ENCODE results near the gene ZNF460. TPM values are rescaled to one million over a fixed set of nuclear protein-coding genes. Genes with fewer than 3 reads are reported as not detected.

Gene ZNF460
- total RNA-seq, 4 donors from 2014 or later, result 44.3 to 87.9 (median 67.9) TPM

DNA sequence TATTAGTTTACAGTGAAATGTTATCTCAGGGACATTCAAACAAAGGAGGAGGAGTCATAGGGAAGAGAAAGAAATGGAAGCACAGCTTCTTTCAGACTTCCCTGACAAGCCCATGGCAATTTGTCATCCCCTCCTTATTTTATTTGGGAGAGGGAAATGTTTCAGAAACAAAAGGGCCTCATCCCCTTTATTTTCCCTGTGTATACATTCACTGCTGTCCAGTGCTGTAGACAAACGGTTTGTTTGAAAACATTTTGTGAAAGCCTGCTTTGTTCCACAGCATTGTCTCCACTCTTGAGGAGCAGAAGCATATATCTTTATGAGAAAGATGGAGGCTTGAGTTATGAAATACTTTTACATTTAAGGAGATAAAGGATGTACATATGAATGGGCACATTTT lies 12.3 kb downstream of the ZNF460 start:
- Histone ChIP-seq H3K27me3 (no peaks in the 10 kb centered on the region), H3K27ac (no peak overlapping the region), H3K4me1 (no peaks in the 10 kb centered on the region), H3K9me3 (peaks cover 0 to 27% (median 5%) of the 10 kb centered on the region in 3 donors), H3K36me3 (peaks cover 38 to 98% (median 45%) of the 10 kb centered on the region in 3 donors), H3K4me3 (no peak overlapping the region)
- WGBS, 2 donors, result 58 to 92% methylated on average over 1 of the region's 1 CpG
- TF ChIP-seq, protein P1, sequence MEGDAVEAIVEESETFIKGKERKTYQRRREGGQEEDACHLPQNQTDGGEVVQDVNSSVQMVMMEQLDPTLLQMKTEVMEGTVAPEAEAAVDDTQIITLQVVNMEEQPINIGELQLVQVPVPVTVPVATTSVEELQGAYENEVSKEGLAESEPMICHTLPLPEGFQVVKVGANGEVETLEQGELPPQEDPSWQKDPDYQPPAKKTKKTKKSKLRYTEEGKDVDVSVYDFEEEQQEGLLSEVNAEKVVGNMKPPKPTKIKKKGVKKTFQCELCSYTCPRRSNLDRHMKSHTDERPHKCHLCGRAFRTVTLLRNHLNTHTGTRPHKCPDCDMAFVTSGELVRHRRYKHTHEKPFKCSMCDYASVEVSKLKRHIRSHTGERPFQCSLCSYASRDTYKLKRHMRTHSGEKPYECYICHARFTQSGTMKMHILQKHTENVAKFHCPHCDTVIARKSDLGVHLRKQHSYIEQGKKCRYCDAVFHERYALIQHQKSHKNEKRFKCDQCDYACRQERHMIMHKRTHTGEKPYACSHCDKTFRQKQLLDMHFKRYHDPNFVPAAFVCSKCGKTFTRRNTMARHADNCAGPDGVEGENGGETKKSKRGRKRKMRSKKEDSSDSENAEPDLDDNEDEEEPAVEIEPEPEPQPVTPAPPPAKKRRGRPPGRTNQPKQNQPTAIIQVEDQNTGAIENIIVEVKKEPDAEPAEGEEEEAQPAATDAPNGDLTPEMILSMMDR (IDR thresholded peaks at IDR 0.05), result no peak
- TF ChIP-seq POLR2A (IDR thresholded peaks at IDR 0.05), result no peak
- intact Hi-C loops (cut with DNase I), result no loop called here
- no peak for DNase-seq

DNA sequence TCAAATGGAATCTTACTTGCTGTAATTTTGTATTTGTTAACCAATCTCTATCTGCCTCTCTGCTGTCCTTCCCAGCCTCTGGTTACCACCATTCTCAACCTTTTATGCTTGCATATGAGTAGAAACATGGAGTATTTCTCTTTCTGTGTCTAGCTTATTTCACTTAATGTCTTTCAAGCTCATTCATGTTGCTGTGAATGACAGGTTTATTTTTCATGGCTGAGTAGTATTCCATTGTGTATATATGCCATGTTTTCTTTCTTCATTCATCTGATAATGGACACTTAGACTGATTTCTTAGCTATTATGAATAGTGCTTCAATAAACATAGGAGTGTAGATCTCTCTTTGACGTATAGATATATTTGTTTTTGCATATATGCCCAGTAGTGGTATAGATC lies 13.4 kb downstream of the ZNF460 start:
- 94 to 100% methylated on average over 1 of the region's 1 CpG for WGBS, 2 donors
- intact Hi-C loops (cut with DNase I), result no loop called here
- Histone ChIP-seq H3K36me3 (peaks cover 27 to 98% (median 35%) of the 10 kb centered on the region in 3 donors), H3K9me3 (peaks cover 0 to 27% (median 5%) of the 10 kb centered on the region in 3 donors), H3K27ac (no peak overlapping the region), H3K4me3 (no peak overlapping the region), H3K4me1 (no peaks in the 10 kb centered on the region), H3K27me3 (no peaks in the 10 kb centered on the region)
- no peak for DNase-seq
- no peak for TF ChIP-seq POLR2A (IDR thresholded peaks at IDR 0.05)
- TF ChIP-seq, protein P1 (IDR thresholded peaks at IDR 0.05), result no peak

DNA sequence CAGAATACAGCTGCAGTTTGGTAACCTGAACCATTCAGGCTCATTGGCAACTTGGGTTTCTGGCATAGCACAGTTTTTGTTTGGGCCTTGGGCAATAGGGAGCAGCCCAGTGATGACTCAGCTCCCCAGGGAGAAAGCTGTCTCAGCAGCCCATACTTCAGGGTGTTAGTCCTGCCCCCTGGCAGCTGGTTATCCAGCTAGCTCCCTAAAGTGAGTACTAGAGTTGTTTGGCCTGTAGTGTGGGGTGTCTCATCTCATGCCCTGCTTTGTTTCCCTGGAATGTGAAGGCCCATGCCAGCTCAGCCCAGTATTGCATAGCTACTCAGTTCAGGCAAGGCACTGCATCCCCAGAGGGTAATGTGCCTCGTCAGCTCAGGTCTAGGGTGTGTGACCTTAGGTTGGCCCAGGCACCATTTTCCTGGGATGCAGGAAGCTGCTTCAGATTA lies 21.8 kb downstream of the ZNF460 start:
- Histone ChIP-seq H3K27ac (peak overlapping the region; percentile 83 to 88 (median 85)), H3K36me3 (peaks cover 0 to 79% (median 7%) of the 10 kb centered on the region in 3 donors), H3K27me3 (no peaks in the 10 kb centered on the region), H3K4me3 (no peak overlapping the region), H3K9me3 (no peaks in the 10 kb centered on the region), H3K4me1 (peaks cover 10 to 55% (median 30%) of the 10 kb centered on the region in 3 donors)
- intact Hi-C loops (cut with DNase I), result no loop called here
- DNase-seq, result no peak
- WGBS, 2 donors, result no CpG with 5 or more reads among the region's 1 CpG
- TF ChIP-seq POLR2A (IDR thresholded peaks at IDR 0.05), result no peak
- TF ChIP-seq, protein P1 (IDR thresholded peaks at IDR 0.05), result no peak

DNA sequence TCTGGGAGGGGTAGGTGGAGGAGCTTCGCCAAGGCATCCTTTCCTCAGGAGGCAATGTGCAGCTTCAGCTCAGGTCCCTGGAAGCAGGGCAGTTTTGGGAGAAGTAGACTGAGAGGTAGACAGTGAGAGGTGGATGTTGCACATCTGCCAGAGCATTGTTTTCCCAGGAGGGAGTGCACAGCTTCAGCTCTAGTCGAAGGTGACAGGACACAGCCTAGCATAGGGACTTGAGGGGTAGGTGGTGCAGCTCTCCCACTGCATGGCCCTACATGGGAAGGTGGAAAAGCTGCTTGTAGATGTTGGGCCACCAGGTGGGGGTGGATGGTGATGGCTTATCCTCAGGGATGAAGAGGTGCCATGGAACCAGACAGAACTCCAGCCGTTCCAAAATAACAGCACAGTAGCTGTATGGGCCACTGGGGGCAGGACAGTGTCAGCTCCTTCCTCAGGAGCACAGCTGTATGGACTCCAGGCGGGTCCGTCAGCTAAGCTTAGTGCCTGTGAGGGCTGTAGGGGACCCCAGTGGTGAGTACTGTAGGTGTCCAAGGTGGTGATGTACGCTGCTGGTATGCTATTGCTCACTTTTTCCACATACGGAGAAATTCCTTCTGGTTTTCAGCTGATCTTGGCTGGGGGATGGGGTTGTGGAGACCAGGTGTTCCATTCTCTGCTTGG lies 22.6 kb downstream of the ZNF460 start:
- Histone ChIP-seq H3K9me3 (no peaks in the 10 kb centered on the region), H3K4me3 (no peak overlapping the region), H3K27ac (peak overlapping the region; percentile 83 to 88 (median 85)), H3K36me3 (peaks cover 0 to 70% (median 7%) of the 10 kb centered on the region in 3 donors), H3K27me3 (no peaks in the 10 kb centered on the region), H3K4me1 (peaks cover 10 to 55% (median 30%) of the 10 kb centered on the region in 3 donors)
- no peak for TF ChIP-seq POLR2A (IDR thresholded peaks at IDR 0.05)
- no peak for DNase-seq
- intact Hi-C loops (cut with DNase I), result no loop called here
- 58 to 66% methylated on average over 4 to 7 of the region's 7 CpGs for WGBS, 2 donors

DNA sequence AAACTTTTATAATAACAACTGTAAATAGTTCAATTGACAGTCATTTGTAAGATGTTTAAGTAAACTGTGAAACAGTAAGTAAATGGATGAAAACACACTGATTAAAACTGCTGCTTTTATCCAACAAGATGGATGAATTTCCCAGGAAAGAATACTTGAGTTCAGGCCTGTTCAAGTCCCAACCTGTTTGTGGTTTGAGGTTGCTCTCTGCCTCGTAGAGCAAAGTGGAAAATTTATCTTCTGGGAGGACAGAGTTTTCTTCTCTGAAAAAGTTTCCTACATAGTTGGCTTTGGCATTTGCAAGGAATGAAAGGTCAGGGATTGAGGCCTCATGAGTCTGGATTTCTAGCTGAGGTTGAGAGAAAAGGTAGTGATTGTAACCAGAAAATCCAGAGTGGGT lies 24.8 kb downstream of the ZNF460 start:
- H3K9me3 ChIP-seq, result no peaks in the 10 kb centered on the region
- TF ChIP-seq POLR2A (IDR thresholded peaks at IDR 0.05), result no peak
- TF ChIP-seq, protein P1 (IDR thresholded peaks at IDR 0.05), result no peak
- no peak overlapping the region for H3K4me3 ChIP-seq
- H3K27me3 ChIP-seq, result no peaks in the 10 kb centered on the region
- intact Hi-C loops (cut with DNase I), result no loop called here
- no peak for DNase-seq
- 0% methylated on average over 1 of the region's 1 CpG for WGBS, 2 donors
- H3K27ac ChIP-seq, result peak overlapping the region in 2 of 4 donors; percentile 87 to 88
- H3K4me1 ChIP-seq, result peaks cover 10 to 55% (median 30%) of the 10 kb centered on the region in 3 donors
- peaks cover 0 to 49% (median 0%) of the 10 kb centered on the region in 3 donors for H3K36me3 ChIP-seq
